Uterus (tissue), 4 donors: Measurements from ENCODE around the gene CYP3A4. TPM values are rescaled to one million over a fixed set of nuclear protein-coding genes. Genes with fewer than 3 reads are reported as not detected.
"Not testable (repeated sequence)": the region's sequence is repeated elsewhere in the genome, so short reads cannot be mapped to it uniquely, and the experiment has no call there.

Experiments
- DNase-seq, 2 donors: peaks; one replicate each; pipeline ENCODE4 v3.0.0-alpha.2; 2019 to 2020
- H3K27ac ChIP-seq, 2 donors: fragments of 200-600 bp; sonication (generic); 1 replicate in 1 of 2; 2 replicates in 1 of 2; pipeline ENCODE4 v1.5.1; 2016 to 2018
- H3K27me3 ChIP-seq, 2 donors: fragments of 200-600 bp; sonication (generic); one replicate each; pipeline ENCODE4 v1.5.1; 2018 to 2019; ENCODE audit warnings: control low read depth in 1 of 2
- H3K36me3 ChIP-seq, 2 donors: fragments of 200-600 bp; sonication (generic); one replicate each; pipeline ENCODE4 v1.5.1; 2019; ENCODE audit warnings: control low read depth in 1 of 2
- H3K4me1 ChIP-seq, 2 donors: fragments of 200-600 bp; sonication (generic); one replicate each; pipeline ENCODE4 v1.5.1; 2018 to 2019; ENCODE audit warnings: control low read depth in 1 of 2
- H3K4me3 ChIP-seq, 2 donors: fragments of 200-600 bp; sonication (generic); 1 replicate in 1 of 2; 2 replicates in 1 of 2; pipeline ENCODE4 v1.5.1; 2018 to 2019; ENCODE audit warnings: mild to moderate bottlenecking in 1 of 2
- H3K9me3 ChIP-seq, 2 donors: fragments of 200-600 bp; sonication (generic); one replicate each; pipeline ENCODE4 v1.5.1; 2019; ENCODE audit warnings: control low read depth in 1 of 2
- CTCF ChIP-seq, 4 experiments: fragments of 200-600 bp in 2 of 4; fragments of 450-650 bp in 2 of 4; sonication (generic) in 2 of 4; IDR thresholded peaks; one replicate each; pipeline ENCODE4 v1.5.1; 2016 to 2019; ENCODE audit warnings: antibody characterized with exemption in 4 of 4, mild to moderate bottlenecking in 2 of 4, moderate library complexity in 1 of 4
- POLR2A ChIP-seq, 2 donors: fragments of 450-650 bp; IDR thresholded peaks; one replicate each; pipeline ENCODE4 v1.6.1; 2016; ENCODE audit warnings: antibody characterized with exemption in 2 of 2, mild to moderate bottlenecking in 1 of 2, moderate library complexity in 1 of 2
- intact Hi-C: fragments of 100-400 bp; cut with DNase I; formaldehyde crosslinking; loops from one replicate; pipeline ENCODE4 v1.15.1; 2023; ENCODE audit warnings: low total_unique reads
- total RNA-seq, 4 donors: library from RNA; depleted of rRNA in 3 of 4; stranded (reverse); fragments of >200 nt in 3 of 4; gene quantifications; one replicate each; pipeline versions ENCODE4 v1.1.0 to v1.2.4, GENCODE V29; 2014 to 2023
- donor health status: DM: yes; HTN: yes; CAD: no.

The CYP3A4 gene
- total RNA-seq, 4 donors from 2014 or later, result 0.18 TPM; not detected in 3

GRCh38 chr7:99798972-99799371, 15.0 kb upstream of the CYP3A4 start:
- no peaks in the 10 kb centered on the region for H3K4me1 ChIP-seq
- no peaks in the 10 kb centered on the region for H3K27me3 ChIP-seq
- no peaks in the 10 kb centered on the region for H3K9me3 ChIP-seq
- intact Hi-C loops, result no loop called here
- DNase-seq, result no peak
- TF ChIP-seq CTCF (IDR thresholded peaks at IDR 0.05) (no peak), POLR2A (IDR thresholded peaks at IDR 0.05) (no peak)
- H3K36me3 ChIP-seq, result no peaks in the 10 kb centered on the region
- H3K4me3 ChIP-seq, result no peak overlapping the region
- H3K27ac ChIP-seq, result no peak overlapping the region

GRCh38 chr7:99795864-99796263, 11.9 kb upstream of the CYP3A4 start:
- H3K4me3 ChIP-seq, H3K27ac ChIP-seq, H3K36me3 ChIP-seq, H3K4me1 ChIP-seq, H3K9me3 ChIP-seq, DNase-seq, H3K27me3 ChIP-seq, intact Hi-C loops: not testable (repeated sequence)

GRCh38 chr7:99794585-99795502, 10.9 kb upstream of the CYP3A4 start:
- intact Hi-C loops, result no loop called here
- TF ChIP-seq CTCF (IDR thresholded peaks at IDR 0.05) (no peak), POLR2A (IDR thresholded peaks at IDR 0.05) (no peak)
- Histone ChIP-seq H3K9me3 (no peaks in the 10 kb centered on the region), H3K4me3 (no peak overlapping the region), H3K27ac (no peak overlapping the region), H3K4me1 (no peaks in the 10 kb centered on the region), H3K36me3 (no peaks in the 10 kb centered on the region), H3K27me3 (no peaks in the 10 kb centered on the region)
- no peak for DNase-seq

GRCh38 chr7:99793443-99793842, 9.5 kb upstream of the CYP3A4 start:
- Histone ChIP-seq H3K9me3 (no peaks in the 10 kb centered on the region), H3K27ac (no peak overlapping the region), H3K4me1 (no peaks in the 10 kb centered on the region), H3K27me3 (no peaks in the 10 kb centered on the region), H3K4me3 (no peak overlapping the region), H3K36me3 (no peaks in the 10 kb centered on the region)
- TF ChIP-seq CTCF (IDR thresholded peaks at IDR 0.05), result no peak
- no peak for TF ChIP-seq POLR2A (IDR thresholded peaks at IDR 0.05)
- intact Hi-C loops, result no loop called here
- DNase-seq, result no peak

- no peak for DNase-seq
- intact Hi-C loops, result no loop called here
- H3K9me3 ChIP-seq, result no peaks in the 10 kb centered on the region
- TF ChIP-seq POLR2A (IDR thresholded peaks at IDR 0.05) (no peak), CTCF (IDR thresholded peaks at IDR 0.05) (no peak)
- no peak overlapping the region for H3K27ac ChIP-seq
- no peaks in the 10 kb centered on the region for H3K4me1 ChIP-seq
- H3K36me3 ChIP-seq, result no peaks in the 10 kb centered on the region
- H3K4me3 ChIP-seq, result no peak overlapping the region
- no peaks in the 10 kb centered on the region for H3K27me3 ChIP-seq
Observed at GRCh38 chr7:99792967-99793366, 9.0 kb upstream of the CYP3A4 start.
